Gastrocnemius medialis (tissue), 4 donors: ENCODE results near the gene ETHE1.

Experiments
- POLR2A ChIP-seq, 2 donors: fragments of 450-650 bp; IDR thresholded peaks; one replicate each; pipeline ENCODE4 v1.6.1; 2017; ENCODE audit warnings: antibody characterized with exemption in 2 of 2, mild to moderate bottlenecking in 2 of 2, moderate library complexity in 2 of 2
- TF ChIP-seq, protein P1 (sequence below), 5 experiments: fragments of 450-650 bp in 3 of 5; fragments of 200-600 bp in 2 of 5; sonication (generic) in 2 of 5; IDR thresholded peaks in 4 of 5; conservative IDR thresholded peaks in 1 of 5; 1 replicate in 4 of 5; 2 replicates in 1 of 5; pipeline ENCODE4 v1.5.1; 2016 to 2019; ENCODE audit warnings: antibody characterized with exemption in 5 of 5, mild to moderate bottlenecking in 3 of 5, moderate library complexity in 3 of 5

DNA sequence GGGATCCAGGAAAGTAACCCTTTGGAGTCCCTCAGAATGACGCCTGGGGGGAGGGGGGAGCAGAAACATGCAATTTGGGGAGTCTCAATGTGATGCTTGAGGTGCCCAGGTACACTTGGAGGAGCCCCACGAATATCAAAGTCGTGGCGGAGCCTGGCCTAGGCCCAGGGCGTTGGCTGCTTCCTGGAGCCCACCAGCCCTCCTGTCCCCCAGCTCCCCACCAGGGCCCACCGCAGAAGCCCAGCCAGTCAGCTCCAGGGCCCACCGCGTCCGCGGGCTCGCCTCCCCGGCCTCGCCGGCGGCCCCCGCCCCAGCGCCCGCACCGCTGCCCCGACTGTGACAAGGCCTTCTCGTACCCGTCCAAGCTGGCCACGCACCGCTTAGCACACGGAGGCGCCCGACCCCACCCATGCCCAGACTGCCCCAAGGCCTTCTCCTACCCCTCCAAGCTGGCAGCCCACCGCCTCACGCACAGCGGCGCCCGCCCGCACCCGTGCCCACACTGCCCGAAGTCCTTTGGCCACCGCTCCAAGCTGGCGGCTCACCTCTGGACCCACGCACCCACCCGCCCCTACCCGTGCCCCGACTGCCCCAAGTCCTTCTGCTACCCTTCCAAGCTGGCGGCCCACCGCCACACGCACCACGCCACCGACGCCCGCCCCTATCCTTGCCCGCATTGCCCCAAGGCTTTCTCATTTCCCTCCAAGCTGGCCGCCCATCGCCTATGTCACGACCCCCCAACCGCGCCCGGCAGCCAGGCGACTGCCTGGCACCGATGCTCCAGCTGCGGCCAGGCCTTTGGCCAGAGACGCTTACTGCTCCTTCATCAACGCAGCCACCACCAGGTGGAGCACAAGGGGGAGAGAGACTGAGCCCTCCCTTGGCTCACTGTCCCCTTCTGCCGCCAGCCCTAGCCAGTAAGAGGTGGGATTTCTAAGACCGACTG lies 8.1 kb upstream of the ETHE1 start:
- TF ChIP-seq, protein P1, sequence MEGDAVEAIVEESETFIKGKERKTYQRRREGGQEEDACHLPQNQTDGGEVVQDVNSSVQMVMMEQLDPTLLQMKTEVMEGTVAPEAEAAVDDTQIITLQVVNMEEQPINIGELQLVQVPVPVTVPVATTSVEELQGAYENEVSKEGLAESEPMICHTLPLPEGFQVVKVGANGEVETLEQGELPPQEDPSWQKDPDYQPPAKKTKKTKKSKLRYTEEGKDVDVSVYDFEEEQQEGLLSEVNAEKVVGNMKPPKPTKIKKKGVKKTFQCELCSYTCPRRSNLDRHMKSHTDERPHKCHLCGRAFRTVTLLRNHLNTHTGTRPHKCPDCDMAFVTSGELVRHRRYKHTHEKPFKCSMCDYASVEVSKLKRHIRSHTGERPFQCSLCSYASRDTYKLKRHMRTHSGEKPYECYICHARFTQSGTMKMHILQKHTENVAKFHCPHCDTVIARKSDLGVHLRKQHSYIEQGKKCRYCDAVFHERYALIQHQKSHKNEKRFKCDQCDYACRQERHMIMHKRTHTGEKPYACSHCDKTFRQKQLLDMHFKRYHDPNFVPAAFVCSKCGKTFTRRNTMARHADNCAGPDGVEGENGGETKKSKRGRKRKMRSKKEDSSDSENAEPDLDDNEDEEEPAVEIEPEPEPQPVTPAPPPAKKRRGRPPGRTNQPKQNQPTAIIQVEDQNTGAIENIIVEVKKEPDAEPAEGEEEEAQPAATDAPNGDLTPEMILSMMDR (IDR thresholded peaks at IDR 0.05 in 4 of 5, conservative IDR thresholded peaks at IDR 0.05 in 1 of 5): peak in 4 of 5 experiments; percentile 7 to 57 (median 48)
- TF ChIP-seq POLR2A (IDR thresholded peaks at IDR 0.05): no peak
